SH-SY5Y (cell line): Measurements from ENCODE around the gene RBM5.

Experiments used
- GATA2 ChIP-seq: IDR thresholded peaks from 2 replicates; pipeline ENCODE4 v1.6.1; 2011; ENCODE audit warnings: mild to moderate bottlenecking, low read depth, low read length
- GATA3 ChIP-seq: IDR thresholded peaks from 2 replicates; pipeline ENCODE4 v1.6.1; 2011; ENCODE audit warnings: low read depth, mild to moderate bottlenecking, low read length, moderate library complexity

DNA sequence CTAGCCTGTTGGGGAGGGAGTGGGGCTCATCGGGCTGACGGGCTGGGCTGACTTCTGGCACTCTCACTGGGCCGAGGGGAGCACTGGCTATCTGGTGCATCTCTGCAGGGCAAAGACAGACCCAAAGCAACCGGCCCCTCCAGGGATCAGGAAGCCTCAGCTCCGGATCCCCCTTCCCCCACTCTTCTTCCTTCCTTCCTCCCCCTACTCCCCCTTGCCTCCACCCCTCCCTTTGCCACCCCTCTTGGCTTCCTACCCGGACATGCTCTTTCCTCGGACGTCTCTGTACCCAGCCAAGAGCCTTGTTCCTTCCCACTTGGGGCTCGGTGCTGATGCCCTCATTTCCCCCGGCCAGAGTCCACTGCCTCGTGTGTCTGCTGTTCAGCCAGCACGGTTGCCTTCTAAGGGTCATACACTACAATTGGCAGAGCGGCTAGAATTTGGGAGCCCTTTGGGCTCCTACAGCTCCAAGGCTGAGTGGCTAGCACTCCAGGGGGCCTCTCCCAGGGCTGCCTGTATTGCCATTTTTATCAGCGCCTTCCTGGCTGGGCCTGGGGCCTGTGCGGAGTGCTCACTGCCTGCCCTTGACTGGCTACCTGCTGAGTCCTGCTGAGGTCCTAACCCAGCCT, 77.3 kb downstream of the RBM5 start:
- TF ChIP-seq GATA2: no peak
- no peak for TF ChIP-seq GATA3
